Measurements from ENCODE around the gene PLA2G4A.

Gene PLA2G4A

GRCh38 chr1:186978596-186979556, 150.1 kb downstream of the PLA2G4A start:
- DNase-seq = no peak

DNA sequence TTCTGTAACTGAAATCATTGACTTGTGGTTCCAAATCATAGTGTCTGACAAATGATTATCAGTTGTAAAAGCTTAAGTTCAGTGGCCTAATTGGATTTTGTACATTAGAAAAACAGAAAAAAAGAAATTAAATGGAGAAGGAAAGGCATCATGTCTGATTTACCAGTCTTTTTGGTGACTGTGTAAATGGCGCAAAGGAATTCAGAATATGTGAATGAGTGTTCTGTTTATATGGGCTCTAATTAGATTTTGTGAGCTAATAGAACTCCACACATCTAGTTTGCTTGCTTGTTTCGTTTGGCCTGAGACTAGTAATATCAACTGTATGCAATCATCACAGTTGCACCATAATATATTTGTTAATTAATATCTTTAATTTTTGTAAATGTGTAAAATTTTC, 151.7 kb downstream of the PLA2G4A start:
- no peak for DNase-seq

GRCh38 chr1:186982116-186982515, 153.4 kb downstream of the PLA2G4A start:
- DNase-seq = no peak

DNA sequence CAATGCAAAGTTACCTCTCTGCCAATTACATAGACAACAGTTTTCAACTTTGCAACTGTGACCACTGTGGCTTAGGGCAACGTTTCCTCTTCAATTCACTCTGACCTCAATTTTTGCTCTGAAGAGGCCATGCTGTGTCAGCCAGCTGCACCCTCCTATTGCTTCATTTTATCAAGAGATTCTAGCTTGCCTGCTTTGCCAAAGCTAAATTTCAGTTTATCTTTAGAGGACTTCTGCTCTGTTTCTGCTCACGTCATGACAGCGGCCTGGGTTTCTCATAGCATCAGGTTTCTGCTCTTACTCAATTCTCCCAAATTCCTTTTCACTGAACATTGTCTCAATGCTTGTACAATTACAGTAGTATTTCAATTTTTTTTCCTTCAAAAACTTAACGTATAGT, 154.6 kb downstream of the PLA2G4A start:
- no peak for DNase-seq

DNA sequence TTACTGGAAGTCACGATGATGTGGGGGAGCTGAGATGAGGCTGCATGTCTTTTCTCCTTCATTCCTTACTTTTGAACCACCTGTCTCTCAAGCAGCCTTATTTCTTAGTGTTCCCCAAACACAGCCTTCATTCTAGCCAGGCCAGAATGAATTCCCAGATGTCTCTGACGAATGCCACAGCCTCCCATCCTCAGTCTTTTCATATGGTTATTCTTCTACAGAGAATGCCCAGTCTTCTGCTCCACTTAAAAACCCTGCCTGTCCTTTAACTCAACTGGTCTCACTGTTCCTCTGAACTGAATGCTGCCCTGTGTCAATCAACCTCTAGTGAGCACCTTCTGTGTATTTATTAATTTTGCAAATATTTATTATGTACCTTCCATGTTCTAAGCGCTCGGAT, 156.2 kb downstream of the PLA2G4A start:
- no peak for DNase-seq

GRCh38 chr1:186985889-186986491, 157.2 kb downstream of the PLA2G4A start:
- no peak for DNase-seq

DNA sequence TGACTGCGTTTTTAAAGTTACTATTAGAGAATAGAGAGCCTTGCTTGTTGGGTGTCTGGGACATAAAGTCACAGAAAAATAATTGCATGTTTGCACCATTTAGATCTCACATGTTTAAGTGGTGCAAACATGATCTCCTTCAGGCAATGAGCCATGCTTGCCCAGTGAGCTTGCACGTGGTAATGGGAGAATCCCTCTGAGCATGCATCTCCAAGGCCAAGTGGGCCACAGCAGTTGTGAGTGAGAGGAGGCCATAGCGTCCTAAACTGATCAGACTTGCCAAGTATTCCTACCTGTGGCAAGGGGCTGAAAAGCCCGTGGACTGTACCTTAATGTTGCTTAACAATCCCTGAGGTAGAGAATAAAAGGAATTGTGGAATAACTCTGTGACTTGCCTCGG, 158.3 kb downstream of the PLA2G4A start:
- DNase-seq = no peak

GRCh38 chr1:186987769-186988168, 159.0 kb downstream of the PLA2G4A start:
- DNase-seq = no peak

GRCh38 chr1:186993996-186994395, 165.2 kb downstream of the PLA2G4A start:
- no peak for DNase-seq

DNA sequence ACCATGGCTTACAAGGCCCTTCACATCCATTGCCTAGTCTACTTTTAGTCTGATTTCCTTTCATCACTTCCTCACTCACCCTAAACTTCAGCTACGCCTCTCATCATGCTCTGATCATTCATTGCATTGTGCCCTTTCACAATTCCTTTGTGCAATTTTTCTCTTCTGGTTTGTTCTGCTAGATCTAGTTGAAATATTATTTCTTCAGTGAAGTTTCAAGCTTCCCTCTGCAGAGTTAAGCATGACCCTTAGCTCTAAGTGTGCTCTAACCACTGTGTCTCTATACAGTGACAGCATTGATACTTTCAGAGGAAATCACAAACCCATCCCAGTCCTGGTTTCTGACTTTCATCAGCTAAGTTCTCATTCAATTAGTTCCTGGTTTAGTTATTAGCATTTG, 166.1 kb downstream of the PLA2G4A start:
- no peak for DNase-seq

DNA sequence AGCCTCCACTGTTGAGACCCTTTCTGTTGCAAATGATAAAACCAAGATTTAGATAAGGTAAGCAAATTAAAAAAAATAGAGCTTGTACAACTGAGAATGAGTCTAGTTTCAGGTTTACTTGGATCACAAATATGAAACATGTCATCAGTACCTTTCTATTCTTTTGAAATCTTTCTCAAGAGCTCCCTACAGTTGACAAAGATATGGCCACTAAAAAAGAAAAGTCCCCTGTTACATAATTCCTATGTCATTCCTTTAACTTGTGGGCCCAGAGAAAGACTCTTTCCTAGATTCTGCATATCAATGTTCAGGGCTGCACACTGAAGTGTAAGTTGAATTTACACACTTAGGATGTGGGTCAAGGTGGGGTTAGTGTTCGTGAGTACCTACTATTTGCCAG, 168.1 kb downstream of the PLA2G4A start:
- no peak for DNase-seq

DNA sequence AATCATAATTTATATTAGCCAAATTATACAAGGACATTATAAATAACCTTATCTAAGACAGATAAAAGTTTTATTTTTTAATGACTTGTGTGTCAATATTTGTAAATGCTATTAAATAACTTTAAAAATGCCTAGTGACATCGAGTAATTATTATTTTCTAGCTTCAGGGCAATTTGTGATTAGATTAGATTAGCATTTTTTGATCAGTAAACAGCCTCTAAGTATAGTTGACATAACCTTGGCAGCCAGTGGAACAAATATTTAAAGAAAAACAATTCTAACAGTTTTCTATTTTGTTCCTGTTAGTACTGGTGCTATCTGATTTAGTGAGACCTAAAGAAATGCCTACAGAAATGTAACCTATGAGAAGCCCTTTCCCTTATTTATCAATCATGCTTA, 169.1 kb downstream of the PLA2G4A start:
- DNase-seq = no peak

DNA sequence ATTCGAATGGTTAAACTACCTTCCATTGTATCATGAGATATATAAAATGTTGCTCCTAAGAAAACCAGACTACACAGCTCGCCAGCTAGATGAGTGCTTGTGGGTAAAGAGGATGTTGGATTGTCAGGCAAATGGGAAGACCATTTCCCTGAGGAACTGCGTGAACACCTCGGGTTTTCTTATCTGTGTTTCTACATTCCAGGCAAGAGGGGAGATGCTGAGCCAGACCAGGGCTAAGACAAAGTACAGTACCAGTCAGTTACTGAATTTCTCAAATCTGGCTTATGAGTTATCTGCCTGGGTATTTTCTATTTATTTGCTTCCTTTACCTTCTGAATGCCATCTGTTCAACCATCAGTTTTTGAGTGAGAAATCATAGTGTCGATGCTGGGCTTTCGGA, 170.8 kb downstream of the PLA2G4A start:
- DNase-seq = no peak

DNA sequence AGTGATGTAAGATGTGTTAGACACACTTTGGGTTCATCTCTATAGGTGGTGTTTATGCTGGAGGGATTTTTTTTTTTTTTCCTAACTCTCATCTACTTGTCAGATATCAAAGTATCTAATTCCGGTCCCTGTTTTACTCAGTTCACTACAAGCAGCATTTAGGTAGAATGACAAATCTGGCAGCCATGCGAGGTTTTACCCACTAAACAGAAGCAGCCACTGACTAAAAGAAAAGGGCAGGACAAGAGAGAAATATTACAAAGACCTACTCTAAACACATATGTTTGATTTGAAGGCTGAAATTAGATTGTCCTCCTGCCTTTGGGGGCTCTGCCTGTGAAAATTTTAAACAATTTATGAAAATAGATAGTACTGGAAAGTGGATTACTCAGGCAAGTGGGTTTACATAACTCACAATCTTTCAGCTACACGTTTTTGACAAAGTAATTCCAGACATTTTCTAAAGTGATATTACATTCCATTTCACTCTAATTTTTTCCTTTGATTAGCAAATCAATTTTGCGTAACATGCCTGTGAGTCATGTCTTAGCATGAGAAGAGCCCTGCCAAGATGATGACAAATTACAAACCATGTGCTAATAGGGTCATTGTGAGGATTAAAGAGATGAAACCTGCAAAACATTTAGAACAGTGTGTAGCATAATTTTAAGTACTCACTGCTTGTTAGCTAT, 172.6 kb downstream of the PLA2G4A start:
- no peak for DNase-seq

DNA sequence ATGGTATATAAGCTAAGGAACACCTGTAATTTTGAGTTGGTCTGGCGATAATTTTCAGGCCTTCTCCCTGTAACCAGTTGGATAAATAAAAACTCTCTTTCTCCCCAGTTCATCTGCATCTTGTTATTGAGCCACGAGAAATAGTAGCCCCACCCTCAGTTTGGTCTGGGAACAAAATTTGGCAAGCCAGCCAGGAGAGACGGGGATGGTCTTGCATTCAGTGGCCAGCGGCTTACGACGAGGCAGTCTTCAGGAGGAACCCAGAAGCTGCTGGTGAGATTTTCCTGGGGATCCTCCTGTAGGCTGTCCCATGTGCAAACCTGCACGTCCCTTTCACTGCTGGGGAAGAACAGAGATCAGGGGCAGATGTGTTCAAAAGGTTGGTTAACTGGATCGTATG, 174.6 kb downstream of the PLA2G4A start:
- no peak for DNase-seq

GRCh38 chr1:187006896-187007295, 178.1 kb downstream of the PLA2G4A start:
- no peak for DNase-seq

- DNase-seq = no peak
Observed at GRCh38 chr1:187009320-187009719, 180.6 kb downstream of the PLA2G4A start.

DNA sequence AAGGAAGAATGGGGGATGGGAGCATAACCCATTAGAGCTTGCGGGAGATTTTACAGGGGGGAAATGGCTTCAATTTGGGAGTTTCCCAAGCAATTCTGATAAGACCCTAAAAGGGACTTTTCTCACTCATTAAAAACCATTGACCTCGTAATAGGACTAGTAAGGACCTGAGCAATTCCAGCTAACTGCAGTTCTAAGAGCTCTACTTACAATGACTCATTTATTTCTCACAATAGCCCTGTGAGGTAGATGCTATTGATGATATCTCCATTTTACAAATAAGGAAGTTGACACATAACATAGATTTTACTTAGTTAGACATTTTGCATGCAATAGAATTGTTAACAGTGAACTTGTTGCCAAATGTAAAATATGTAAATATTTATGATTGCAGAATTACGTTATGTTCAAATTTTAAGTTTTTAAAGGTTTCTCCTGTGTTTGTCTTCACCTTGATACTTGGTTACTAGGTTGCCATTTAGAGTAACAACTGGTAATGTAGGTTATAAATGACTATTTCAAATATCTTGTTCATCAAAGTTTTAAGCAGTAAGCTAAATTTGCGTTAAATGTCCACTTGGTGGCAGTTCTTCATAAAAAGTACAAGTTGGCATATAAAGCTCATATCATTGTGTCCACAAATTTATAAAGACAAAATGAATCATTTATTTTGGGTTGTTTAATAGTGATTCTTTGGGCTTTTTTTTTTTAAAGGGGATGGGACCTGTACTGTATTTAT, 182.0 kb downstream of the PLA2G4A start:
- no peak for DNase-seq

- DNase-seq = no peak
Observed at GRCh38 chr1:187013582-187014200, 184.9 kb downstream of the PLA2G4A start.

GRCh38 chr1:187018291-187018690, 189.5 kb downstream of the PLA2G4A start:
- no peak for DNase-seq

DNA sequence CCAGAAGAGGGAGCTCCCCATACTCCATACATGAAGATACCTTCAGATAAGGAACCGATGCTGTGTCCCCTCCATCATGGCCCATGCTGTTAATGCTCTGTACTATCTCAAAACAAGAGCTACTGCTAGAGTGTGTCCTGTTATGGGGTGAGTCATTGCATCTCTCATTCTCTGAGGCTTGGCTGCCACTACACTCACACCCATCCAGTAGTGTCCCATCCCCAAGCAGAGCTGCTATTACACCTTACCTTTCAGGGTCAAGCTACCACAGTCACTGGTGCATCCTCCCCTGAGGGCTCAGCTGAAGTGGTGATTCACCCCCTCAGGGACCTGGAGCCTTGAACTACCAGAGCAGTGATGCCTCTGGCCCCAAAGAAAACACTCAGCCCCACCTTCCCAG, 198.5 kb downstream of the PLA2G4A start:
- no peak for DNase-seq

DNA sequence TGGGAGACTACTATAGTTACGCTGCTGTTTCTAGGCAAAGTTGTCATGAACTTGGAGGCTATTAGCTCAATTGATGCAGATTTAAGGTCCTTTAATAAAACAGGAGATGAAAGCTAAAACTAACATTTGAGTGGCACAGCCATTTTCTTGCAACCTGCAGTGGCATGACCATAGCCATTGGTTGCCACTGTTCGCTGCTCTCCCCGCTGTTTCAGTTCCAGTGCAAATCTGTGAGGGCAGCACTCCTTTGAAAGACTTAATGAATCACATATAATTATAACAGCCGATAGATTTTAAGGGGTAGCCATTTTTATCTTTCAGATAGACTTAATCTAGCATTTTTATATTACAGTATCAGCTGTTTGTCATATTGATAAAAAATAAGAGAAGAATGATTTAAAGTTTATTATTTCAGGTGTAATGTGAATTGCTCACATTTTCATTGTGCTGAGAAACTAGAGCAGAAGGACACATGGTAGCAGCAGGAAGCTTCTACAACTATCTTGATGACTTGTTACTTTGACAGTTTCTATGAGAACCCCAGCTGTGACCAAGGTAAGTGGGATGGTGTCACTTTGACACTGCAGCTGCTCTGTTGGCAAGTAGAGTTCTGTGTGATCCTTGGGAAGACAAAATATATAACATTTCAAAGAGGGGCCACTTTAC, 203.7 kb downstream of the PLA2G4A start:
- DNase-seq = no peak

Data from activated CD8-positive, alpha-beta memory T cell treated with anti-CD3 and anti-CD28 coated beads, Interleukin-2, amount 50 U/mL, for 4 hours (primary cell).